HG02885 (cell line): ENCODE results near the gene SWT1.
"Not testable (repeated sequence)": the region's sequence is repeated elsewhere in the genome, so short reads cannot be mapped to it uniquely, and the experiment has no call there.

Experiments
- ATAC-seq: cut with Tn5 transposase; IDR thresholded peaks from one replicate; pipeline ENCODE4 v1.9.1; 2021; ENCODE audit warnings: mild to moderate bottlenecking; ENCODE audit not compliant: unreplicated experiment, poor library complexity

Gene SWT1

DNA sequence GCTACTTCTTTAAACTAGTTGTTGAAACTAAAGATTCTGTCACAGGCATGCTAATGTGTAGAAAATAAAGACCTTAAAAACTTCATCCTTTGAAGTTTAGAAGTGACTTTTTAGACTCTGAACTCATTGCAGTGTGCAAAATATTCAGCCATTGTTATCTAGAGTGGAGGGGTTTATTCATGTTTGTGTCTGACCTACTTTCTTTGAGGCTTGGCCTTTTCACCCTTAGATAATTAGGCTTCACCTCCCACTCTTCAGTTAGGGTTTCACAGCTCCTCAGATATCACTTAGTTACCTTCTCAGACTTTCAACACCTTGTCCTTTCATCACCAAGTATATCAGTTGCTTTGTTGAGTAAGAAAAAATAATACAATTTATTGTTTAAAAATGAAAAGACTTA lies 84.2 kb downstream of the SWT1 start:
- no peak for ATAC-seq

DNA sequence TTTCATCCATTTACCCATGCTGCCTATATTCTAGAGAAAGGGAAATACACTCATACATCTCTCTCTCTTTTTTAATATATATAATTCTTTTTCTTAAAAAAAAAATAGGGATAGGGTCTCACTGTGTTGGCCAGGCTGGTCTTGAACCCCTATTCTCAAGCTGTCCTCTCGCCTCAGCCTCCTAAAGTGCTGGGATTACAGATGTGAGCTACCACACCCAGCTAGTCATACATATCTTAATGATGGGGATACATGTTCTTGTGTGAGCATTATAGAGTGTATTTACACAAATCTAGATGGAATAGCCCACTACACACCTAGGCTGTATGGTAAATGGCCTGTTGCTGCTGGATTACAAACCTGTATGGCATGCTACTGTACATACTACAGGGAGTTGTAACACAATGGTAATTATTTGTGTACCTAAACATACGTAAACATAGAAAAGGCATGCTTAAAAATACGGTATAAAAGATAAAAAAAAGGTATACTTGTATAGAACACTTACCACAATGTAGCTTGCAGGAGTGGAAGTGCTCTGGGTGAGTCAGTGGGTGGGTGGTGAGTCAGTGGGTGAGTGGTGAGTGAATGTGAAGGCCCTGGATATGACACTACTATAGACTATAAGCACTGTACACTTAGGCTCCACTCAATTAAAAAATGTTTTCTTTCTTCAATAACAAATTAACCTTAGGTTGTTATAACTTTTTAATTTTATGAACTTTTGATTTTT lies 87.2 kb downstream of the SWT1 start:
- ATAC-seq: no peak

DNA sequence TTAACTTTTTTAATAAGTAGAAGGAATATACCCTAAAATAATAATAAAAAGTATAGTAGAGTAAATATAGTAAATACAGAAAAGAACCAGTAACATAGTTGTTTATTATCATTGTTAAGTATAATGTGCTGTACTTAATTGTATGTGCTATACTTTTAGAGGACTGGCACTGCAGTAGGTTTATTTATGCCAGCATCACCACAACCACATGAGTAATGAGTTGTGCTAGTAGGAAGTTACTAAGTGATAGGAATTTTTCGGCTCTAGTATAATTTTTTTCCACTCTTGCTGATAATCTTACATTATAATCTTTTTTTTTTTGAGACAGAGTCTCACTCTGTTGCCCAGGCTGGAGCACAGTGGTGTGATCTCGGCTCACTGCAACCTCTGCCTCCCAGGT lies 88.5 kb downstream of the SWT1 start:
- ATAC-seq: no peak

DNA sequence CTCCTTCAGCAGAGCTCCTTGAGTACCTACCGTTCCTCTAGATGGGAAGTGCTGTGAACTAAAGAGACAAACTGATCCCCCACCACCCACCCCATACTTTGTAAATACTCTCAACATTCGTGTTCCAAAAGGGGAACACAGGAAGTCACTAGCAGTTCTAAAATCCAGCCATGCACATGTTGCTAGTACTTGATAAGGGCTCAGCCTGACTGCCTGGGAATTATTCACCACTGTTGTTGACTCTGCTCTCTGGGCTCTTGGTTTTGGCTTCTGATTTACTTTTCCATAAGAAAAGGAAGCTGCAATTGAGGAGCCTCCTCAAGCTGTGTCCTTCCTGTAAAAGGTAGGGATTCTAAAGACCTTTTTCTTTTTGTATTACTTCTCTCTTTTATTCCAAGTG lies 92.6 kb downstream of the SWT1 start:
- ATAC-seq: no peak

DNA sequence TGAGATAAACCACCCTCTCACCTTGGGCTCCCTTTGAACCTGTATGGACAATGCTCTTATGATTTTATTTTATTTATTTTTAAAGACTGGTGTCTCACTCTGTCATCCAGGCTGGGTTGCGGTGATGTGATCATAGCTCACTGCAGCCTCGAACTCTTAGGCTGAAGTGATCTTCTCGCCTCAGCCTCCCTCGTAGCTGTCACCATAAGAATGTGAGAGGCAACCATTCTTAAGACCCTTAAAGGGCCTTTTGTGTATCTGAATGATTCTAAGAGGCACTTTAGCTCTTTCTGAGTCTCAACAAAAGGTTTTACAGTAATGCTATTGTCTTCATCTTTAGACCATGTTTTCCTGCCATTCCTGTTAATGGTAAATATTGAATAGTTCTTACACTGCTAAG lies 93.1 kb downstream of the SWT1 start:
- ATAC-seq: no peak

DNA sequence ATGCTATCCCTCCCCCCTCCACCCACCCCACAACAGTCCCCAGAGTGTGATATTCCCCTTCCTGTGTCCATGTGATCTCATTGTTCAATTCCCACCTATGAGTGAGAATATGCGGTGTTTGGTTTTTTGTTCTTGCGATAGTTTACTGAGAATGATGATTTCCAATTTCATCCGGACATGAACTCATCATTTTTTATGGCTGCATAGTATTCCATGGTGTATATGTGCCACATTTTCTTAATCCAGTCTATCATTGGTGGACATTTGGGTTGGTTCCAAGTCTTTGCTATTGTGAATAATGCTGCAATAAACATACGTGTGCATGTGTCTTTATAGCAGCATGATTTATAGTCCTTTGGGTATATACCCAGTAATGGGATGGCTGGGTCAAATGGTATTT lies 95.0 kb downstream of the SWT1 start:
- not testable (repeated sequence) for ATAC-seq

DNA sequence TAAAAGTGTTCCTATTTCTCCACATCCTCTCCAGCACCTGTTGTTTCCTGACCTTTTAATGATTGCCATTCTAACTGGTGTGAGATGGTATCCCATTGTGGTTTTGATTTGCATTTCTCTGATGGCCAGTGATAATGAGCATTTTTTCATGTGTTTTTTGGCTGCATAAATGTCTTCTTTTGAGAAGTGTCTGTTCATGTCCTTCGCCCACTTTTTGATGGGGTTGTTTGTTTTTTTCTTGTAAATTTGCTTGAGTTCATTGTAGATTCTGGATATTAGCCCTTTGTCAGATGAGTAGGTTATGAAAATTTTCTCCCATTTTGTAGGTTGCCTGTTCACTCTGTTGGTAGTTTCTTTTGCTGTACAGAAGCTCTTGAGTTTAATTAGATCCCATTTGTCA lies 95.4 kb downstream of the SWT1 start:
- not testable (repeated sequence) for ATAC-seq

DNA sequence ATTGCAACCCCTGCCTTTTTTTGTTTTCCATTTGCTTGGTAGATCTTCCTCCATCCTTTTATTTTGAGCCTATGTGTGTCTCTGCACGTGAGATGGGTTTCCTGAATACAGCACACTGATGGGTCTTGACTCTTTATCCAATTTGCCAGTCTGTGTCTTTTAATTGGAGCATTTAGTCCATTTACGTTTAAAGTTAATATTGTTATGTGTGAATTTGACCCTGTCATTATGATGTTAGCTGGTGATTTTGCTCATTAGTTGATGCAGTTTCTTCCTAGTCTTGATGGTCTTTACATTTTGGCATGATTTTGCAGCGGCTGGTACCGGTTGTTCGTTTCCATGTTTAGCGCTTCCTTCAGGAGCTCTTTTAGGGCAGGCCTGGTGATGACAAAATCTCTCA lies 98.6 kb downstream of the SWT1 start:
- not testable (repeated sequence) for ATAC-seq

DNA sequence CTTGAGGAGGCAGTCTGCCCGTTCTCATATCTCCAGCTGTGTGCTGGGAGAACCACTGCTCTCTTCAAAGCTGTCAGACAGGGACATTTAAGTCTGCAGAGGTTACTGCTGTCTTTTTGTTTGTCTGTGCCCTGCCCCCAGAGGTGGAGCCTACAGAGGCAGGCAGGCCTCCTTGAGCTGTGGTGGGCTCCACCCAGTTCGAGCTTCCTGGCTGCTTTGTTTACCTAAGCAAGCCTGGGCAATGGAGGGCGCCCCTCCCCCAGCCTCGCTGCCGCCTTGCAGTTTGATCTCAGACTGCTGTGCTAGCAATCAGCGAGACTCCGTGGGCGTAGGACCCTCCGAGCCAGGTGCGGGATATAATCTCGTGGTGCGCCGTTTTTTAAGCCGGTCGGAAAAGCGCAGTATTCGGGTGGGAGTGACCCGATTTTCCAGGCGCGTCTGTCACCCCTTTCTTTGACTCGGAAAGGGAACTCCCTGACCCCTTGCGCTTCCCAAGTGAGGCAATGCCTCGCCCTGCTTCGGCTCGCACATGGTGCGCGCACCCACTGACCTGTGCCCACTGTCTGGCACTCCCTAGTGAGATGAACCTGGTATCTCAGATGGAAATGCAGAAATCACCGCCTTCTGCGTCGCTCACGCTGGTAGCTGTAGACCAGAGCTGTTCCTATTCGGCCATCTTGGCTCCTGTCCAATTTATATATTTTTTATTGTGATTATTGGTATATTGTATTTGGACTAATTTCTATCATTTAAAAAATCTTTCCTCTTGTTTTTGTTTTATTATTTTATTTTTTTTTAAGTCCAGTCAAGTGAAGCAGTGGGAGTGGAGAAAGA lies 100.4 kb downstream of the SWT1 start:
- ATAC-seq: not testable (repeated sequence)

DNA sequence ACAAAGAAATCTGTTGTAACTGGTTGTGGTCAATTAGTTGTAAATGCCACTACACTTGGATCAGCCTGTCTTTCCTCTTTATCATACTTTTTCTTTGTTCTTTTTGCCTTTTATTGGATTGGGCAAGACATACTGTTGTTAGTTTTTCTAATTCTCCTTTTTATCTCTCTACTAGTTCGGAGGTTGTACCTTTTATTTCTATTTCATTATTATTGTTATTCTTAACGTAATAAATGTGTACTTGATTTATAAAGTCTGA lies 100.9 kb downstream of the SWT1 start:
- no peak for ATAC-seq

DNA sequence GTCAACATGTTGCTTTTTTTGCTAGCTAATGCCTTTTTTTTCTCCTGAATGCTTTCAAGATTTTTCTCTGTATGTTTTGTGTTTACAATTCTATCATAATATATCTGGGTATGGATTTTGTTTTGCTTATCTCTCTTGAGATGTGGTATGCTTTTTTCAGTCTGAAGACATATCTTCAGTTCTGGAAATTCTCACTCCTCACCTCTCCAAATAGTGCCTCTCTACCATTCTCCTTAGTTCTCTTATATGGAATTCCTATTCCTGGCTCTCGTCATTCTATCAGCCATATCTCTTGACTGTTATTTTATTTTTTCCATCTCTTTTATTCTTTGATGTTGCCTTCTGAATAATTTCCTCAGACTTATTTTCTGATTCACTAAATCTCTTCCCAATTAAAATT lies 101.7 kb downstream of the SWT1 start:
- ATAC-seq: no peak

DNA sequence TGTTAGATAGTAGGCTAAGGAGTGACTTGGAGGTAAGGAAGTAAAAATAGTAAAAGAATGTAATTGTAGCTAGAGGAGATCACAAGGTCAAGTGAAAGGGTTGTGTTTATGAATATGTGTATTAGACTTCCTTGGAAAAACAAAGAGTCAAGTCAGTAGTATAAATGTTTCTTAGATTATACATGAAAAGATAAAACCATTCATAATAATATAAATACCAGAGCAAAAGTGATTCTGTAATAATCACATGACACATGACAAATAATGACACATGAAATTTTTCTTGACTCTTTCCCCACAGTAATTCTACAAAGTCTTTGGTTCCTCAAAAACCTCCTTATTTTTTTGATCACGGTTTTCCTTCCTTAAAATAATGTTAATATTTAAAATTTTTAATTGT lies 103.6 kb downstream of the SWT1 start:
- ATAC-seq: no peak

DNA sequence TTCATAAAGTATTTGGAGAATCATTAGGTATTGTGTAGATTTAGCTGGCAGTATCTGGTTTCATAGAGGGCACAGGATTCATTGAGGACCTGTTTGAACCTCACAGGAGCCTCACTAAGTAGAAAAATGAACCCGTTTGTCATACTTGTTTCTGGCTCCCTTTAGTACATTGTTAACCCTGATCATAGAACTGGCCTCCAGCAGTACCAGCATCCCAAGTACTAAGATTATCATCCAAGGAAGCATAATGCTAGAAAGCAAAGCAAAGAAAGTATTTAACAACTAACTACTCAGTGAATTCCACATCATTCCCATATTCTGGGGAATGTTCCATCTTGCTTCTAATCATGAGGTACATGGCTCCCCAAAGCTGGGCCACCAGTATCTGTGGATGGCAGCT lies 105.2 kb downstream of the SWT1 start:
- no peak for ATAC-seq

DNA sequence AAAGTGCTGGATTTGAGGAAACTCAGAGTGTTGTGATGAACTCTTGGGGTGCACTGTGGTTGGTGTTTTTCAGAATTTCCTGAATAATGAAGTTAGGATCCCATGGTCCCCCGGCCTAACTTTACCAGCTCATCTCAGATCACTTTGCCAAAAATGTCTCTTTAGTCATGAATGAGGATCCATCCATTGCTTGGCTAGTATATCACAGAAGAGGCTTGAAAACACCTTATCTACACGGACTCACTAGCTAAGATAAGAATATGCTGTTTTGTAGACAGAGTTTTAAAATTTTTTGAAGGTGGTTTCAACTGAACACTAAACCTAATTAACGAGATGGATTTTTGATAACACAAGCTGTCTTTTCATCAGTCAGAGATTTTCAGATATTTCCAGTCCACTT lies 106.3 kb downstream of the SWT1 start:
- ATAC-seq: no peak

DNA sequence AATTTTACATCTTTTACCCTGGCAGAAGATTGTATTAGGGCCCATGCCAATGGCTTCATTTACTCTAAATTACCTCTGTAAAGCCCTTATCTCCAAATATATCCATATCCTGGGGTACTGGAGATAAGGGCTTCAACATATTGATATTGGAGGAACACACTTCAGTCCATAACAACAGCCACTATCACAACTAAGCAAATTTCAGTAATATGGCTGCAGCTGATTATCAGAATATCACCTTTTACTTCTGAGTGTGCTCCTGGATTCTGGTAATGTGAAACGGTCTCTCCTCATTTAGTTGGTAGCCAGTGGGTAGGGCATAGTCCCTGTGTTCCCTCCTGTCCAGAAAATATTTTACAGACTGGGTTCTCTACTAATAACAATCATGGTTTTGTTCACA lies 106.8 kb downstream of the SWT1 start:
- ATAC-seq: no peak

DNA sequence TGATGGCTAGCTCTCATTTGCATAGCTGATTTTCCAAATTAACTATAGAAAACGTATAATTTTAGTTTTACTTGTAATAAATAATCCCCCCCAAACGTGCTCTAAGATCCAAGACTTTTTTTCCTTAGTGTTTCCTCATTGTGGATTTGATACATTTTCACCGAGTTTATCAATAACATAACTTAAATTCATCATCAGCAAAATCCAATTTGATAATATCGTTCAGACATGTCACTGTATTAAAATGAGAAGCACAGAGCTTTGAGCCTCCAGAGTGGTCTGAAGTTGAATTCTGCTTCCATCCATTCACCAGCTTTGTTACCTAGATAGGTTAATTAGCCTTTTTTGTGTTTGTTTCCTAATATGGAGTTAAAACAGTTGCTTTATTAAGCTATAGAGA lies 108.3 kb downstream of the SWT1 start:
- ATAC-seq: no peak

DNA sequence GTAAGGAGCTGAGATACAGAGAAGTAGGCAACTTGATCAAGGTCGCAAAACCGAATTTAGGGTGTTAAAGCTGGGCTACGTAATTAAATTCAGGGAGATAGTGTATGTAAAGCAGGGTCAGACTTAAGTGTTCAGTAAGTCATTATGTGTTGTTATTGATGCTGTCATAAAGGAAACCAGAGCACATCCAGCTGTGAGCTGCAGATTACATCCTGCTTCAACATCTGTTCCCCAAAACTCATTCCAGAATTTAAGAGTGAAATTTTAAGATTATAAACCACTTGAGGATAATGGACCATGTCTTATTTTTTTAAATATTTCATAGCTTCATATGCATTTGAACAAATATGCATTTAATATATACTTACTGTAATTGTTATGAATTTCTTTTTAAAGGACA lies 110.3 kb downstream of the SWT1 start:
- ATAC-seq: no peak

DNA sequence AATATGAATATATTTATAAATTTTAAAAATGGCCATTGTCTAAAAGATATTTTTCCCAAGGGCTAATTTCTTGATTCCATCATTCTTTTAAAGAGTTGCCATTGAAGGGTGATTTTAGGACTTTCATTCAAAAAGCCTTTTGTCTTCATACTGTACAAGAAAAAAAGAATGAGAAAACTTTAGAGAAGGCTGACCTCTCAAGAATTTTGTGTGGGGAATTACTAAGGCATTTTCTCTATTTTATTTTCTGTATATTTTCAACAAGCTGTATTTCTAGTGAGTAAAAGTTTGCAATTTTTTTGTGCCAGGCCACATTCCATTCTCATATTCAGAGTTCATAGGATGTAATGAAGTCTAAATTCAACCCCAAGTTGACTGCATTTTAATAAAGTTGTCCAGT lies 110.7 kb downstream of the SWT1 start:
- no peak for ATAC-seq

DNA sequence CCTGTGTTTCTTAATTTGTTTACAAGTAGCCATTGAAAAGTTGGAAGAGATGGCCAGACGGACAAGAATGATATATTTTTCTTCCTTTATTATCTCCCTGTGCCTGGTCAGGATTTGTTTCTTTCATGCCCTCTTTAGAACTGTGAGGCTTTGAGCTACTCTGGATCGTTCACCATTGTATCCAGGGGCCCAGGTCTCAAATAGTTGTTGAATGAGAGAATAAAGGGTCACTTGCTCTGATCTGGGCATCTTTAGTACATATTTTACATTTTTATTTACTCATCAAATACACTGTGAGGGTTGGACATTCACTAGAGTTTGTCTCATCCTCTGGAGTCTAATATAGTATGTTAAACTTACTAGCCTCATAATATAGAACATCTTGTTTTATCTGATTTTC lies 111.4 kb downstream of the SWT1 start:
- ATAC-seq: no peak

DNA sequence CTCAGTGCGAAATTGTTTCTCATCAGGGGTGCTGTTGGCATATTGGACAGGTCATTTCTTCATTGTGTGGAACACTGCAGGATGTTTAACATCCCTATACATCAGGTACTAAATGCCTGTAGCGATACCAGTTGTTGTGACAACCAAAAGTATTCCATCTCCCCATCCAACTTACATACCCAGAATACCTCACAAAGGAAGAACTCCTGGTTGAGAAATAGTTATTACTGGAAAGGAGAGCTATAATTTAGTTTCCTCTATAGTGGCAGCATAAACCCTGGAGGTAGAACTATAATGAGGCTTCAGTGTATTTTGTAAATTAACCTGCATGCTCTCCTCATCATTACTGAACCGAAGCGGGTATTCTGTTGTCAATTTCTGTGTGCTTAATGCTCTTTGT lies 115.0 kb downstream of the SWT1 start:
- ATAC-seq: no peak

DNA sequence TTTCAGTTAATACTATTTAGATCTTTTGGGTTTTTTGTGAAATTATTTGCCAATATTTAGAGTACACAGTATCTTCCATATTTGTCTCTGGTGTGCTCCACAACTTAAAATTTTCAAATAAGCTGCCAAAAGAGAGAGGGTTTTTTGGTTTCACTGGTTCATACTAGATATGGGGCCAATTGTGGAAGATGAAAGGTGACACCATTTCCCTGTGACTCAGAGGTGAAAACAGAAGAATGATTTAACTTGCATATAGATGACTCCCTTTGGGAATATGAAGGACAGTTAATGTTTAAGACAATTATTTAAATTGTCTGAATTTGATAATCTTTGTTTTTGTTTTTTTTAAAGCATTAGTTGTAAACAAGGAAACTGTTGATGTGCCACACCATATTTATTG lies 122.6 kb downstream of the SWT1 start:
- ATAC-seq: no peak

DNA sequence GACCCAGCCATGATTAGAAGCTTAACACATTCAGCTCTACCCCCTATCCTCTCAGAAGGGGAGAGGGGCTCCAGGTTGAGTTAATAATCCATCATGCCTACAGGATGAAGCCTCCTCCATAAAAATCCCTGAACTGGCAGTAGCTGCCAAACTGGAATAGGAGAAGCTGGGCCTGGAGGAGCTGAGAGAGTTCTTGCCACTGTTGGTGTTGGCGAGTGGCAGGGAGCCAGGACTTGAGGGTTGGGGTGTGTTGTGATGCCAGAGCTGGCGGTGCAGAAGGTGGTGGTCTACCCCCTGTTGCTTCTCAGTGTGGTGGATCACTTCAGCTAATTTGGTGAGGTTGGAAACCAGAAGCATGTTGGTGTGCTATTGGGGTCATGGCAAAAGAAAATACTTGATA lies 123.6 kb downstream of the SWT1 start:
- ATAC-seq: no peak
